ACC112 (cell line): ENCODE results near the gene EBF3.

Experiments
- H2AFZ ChIP-seq: fragments of 200-600 bp; sonication (generic); one replicate; pipeline ENCODE4 v1.6.0; 2017; ENCODE audit warnings: antibody characterized with exemption, low read length; ENCODE audit not compliant: unreplicated experiment
- H3K27ac ChIP-seq: fragments of 200-600 bp; sonication (generic); 2 replicates; pipeline ENCODE4 v1.5.1; 2014; ENCODE audit warnings: low read depth, mild to moderate bottlenecking, antibody characterized with exemption, low read length, moderate library complexity
- H3K27me3 ChIP-seq: fragments of 200-600 bp; sonication (generic); 2 replicates; pipeline ENCODE4 v1.6.1; 2014; ENCODE audit warnings: mild to moderate bottlenecking, antibody characterized with exemption, low read length, moderate library complexity, mixed read lengths; ENCODE audit not compliant: insufficient read depth
- H3K36me3 ChIP-seq: fragments of 200-600 bp; sonication (generic); 2 replicates; pipeline ENCODE4 v1.6.1; 2016; ENCODE audit warnings: mild to moderate bottlenecking, antibody characterized with exemption, low read length, moderate library complexity, mixed read lengths; ENCODE audit not compliant: insufficient read depth
- H3K4me1 ChIP-seq: fragments of 200-600 bp; sonication (generic); one replicate; pipeline ENCODE4 v1.6.1; 2016; ENCODE audit warnings: low read length, mixed read lengths; ENCODE audit not compliant: insufficient read depth, unreplicated experiment, control insufficient read depth
- H3K4me3 ChIP-seq: fragments of 200-600 bp; sonication (generic); 2 replicates; pipeline ENCODE4 v1.5.1; 2014; ENCODE audit warnings: mild to moderate bottlenecking, low read depth, low read length
- H3K79me2 ChIP-seq: fragments of 200-600 bp; sonication (generic); one replicate; pipeline ENCODE4 v1.6.0; 2016; ENCODE audit warnings: low read length; ENCODE audit not compliant: control insufficient read depth, unreplicated experiment, insufficient read depth

The EBF3 gene

GRCh38 chr10:129846991-129847391, 117.1 kb downstream of the EBF3 start:
- Histone ChIP-seq H2AFZ (no peak overlapping the region), H3K27ac (no peak overlapping the region), H3K27me3 (no peaks in the 10 kb centered on the region), H3K36me3 (no peaks in the 10 kb centered on the region), H3K4me1 (no peaks in the 10 kb centered on the region), H3K4me3 (no peak overlapping the region), H3K79me2 (no peaks in the 10 kb centered on the region)

GRCh38 chr10:129845111-129845753, 118.8 kb downstream of the EBF3 start:
- Histone ChIP-seq H3K4me3 (no peak overlapping the region), H3K79me2 (no peaks in the 10 kb centered on the region), H2AFZ (no peak overlapping the region), H3K27ac (no peak overlapping the region), H3K27me3 (no peaks in the 10 kb centered on the region), H3K36me3 (peaks cover 3% of the 10 kb centered on the region; the same call in 1 of the 2 replicates), H3K4me1 (no peaks in the 10 kb centered on the region)

GRCh38 chr10:129844216-129844766, 119.8 kb downstream of the EBF3 start:
- no peaks in the 10 kb centered on the region for H3K27me3 ChIP-seq
- H3K79me2 ChIP-seq: no peaks in the 10 kb centered on the region
- H3K36me3 ChIP-seq: peaks cover 3% of the 10 kb centered on the region; the same call in 1 of the 2 replicates
- H3K4me3 ChIP-seq: no peak overlapping the region
- H2AFZ ChIP-seq: no peak overlapping the region
- H3K27ac ChIP-seq: no peak overlapping the region
- H3K4me1 ChIP-seq: no peaks in the 10 kb centered on the region

- Histone ChIP-seq H3K36me3 (peaks cover 3% of the 10 kb centered on the region; the same call in 1 of the 2 replicates), H3K4me3 (no peak overlapping the region), H2AFZ (no peak overlapping the region), H3K79me2 (no peaks in the 10 kb centered on the region), H3K27me3 (no peaks in the 10 kb centered on the region), H3K4me1 (no peaks in the 10 kb centered on the region), H3K27ac (no peak overlapping the region)
These were observed 120.4 kb downstream of the EBF3 start for GRCh38 chr10:129843702-129844101.

DNA sequence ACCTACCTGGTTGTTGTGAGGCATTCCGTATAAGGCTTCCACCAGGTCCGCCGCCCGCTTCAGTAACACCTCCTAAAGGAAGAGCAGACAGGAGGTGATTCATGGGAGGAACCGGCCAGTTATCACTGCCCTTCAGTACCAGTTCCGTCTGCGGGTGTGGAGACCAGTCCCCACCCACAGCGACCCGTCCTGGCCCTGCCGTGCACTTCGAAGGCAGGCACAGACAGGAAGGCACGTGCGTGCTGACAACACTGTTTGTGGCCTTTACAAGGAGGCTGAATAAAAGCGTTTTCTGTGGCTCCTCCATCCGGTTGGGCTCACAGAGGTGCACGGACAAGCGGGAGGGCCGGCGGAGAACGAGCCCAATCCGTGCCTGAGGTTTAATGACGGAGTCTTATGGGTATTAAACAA, 120.9 kb downstream of the EBF3 start:
- H3K27me3 ChIP-seq: no peaks in the 10 kb centered on the region
- H3K79me2 ChIP-seq: no peaks in the 10 kb centered on the region
- peaks cover 3% of the 10 kb centered on the region; the same call in 1 of the 2 replicates for H3K36me3 ChIP-seq
- H3K4me1 ChIP-seq: no peaks in the 10 kb centered on the region
- H3K27ac ChIP-seq: no peak overlapping the region
- no peak overlapping the region for H2AFZ ChIP-seq
- no peak overlapping the region for H3K4me3 ChIP-seq

DNA sequence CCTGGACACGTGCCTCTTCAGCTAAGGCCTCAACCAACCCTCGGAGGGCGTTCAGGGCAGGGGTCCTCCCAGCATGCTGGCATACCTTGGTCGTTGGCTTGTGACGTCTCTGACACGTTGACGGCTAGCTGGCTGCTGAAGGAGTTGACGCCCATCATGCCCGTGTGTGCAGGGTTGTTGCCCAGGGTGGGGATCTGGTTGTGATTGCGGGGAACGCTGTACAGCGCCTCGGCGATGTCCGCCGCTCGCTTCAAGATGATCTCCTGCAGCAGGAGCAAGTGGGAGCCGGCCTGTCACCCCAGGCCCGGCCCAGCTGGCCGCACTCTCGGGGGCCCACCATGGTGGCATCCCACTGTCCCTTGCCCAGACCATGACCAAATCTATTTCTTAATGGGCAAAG, 122.0 kb downstream of the EBF3 start:
- H3K27me3 ChIP-seq: no peaks in the 10 kb centered on the region
- H3K4me3 ChIP-seq: no peak overlapping the region
- H3K27ac ChIP-seq: no peak overlapping the region
- no peaks in the 10 kb centered on the region for H3K79me2 ChIP-seq
- H3K36me3 ChIP-seq: peaks cover 3% of the 10 kb centered on the region; the same call in 1 of the 2 replicates
- no peak overlapping the region for H2AFZ ChIP-seq
- H3K4me1 ChIP-seq: no peaks in the 10 kb centered on the region

- Histone ChIP-seq H3K27ac (no peak overlapping the region), H3K27me3 (no peaks in the 10 kb centered on the region), H2AFZ (no peak overlapping the region), H3K79me2 (no peaks in the 10 kb centered on the region), H3K36me3 (peaks cover 3% of the 10 kb centered on the region; the same call in 1 of the 2 replicates), H3K4me3 (no peak overlapping the region), H3K4me1 (no peaks in the 10 kb centered on the region)
These were observed 122.5 kb downstream of the EBF3 start for GRCh38 chr10:129841590-129841989.

GRCh38 chr10:129841071-129841470, 123.0 kb downstream of the EBF3 start:
- H3K79me2 ChIP-seq: no peaks in the 10 kb centered on the region
- no peak overlapping the region for H3K27ac ChIP-seq
- no peak overlapping the region for H2AFZ ChIP-seq
- no peaks in the 10 kb centered on the region for H3K4me1 ChIP-seq
- H3K36me3 ChIP-seq: peaks cover 3% of the 10 kb centered on the region; the same call in 1 of the 2 replicates
- no peak overlapping the region for H3K4me3 ChIP-seq
- H3K27me3 ChIP-seq: no peaks in the 10 kb centered on the region

DNA sequence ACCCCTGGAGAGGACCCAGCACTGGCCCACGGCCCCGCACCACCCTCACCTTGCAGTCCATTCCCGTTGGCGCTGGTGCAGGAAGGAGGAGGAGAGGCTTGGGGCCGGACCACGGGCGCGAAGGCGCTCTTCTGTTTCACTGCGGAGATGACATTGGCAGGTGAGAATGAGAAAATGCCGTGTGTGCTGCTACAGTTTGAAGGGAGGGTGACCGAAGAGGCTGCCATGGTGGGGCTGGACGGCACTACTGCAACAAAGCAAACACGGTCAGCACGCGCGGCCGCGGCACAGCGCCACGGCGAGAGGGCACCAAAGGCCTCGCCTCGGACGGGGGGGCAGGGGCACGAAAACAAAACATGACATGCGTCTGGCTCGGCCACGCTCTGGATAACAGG, 123.9 kb downstream of the EBF3 start:
- no peak overlapping the region for H3K4me3 ChIP-seq
- H3K4me1 ChIP-seq: no peaks in the 10 kb centered on the region
- H3K27me3 ChIP-seq: no peaks in the 10 kb centered on the region
- H3K36me3 ChIP-seq: peaks cover 3% of the 10 kb centered on the region; the same call in 1 of the 2 replicates
- no peak overlapping the region for H2AFZ ChIP-seq
- no peak overlapping the region for H3K27ac ChIP-seq
- H3K79me2 ChIP-seq: no peaks in the 10 kb centered on the region

DNA sequence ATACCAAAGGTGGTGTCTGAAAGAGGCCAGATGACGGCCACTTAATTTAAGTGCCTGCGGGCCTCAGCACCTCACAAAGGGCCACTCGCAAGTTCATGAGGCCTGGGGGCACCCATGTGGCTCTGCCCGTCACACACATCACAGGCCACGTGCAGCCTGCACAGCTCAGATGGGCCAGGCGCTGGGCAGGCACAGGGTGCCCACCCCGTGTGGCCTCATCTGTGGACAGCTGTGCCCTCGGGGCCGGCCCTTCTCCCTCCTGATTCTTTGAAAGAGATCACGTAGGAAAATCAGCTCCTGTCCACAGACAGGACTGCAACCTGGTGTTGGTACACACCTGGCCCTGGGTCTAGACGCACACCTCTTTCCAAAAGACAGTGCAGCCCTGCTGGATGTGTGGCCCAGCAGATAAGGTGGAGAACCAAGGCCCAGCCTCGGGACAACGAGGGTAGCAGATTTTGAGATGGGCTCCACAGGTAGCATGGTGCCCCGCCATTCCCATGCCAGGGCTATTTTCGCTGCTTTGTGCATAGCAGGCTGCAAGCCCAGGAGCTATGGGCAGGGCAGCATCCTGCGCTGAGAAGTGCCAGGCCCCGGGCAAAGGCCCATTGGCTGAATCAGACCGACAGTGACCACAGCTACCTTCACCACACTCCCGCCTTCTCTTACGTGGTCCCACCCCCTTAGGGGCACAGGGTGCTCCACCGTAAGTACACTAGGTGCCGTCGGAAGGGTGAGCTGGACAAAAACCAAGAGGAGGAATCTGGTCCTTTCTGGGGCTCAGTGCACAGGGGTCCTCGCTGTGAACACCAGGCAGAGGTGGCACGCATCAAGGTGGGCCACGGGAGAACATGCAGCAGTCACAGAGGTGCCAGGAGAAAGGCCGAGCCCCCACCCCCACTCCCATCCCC, 124.5 kb downstream of the EBF3 start:
- Histone ChIP-seq H3K27ac (no peak overlapping the region), H3K4me1 (no peaks in the 10 kb centered on the region), H3K36me3 (peaks cover 3% of the 10 kb centered on the region; the same call in 1 of the 2 replicates), H3K27me3 (no peaks in the 10 kb centered on the region), H3K4me3 (no peak overlapping the region), H2AFZ (no peak overlapping the region), H3K79me2 (no peaks in the 10 kb centered on the region)
